Progenitor cell of endocrine pancreas (in vitro differentiated cells): ENCODE measurements around the gene CFDP1. TPM values are rescaled to one million over a fixed set of nuclear protein-coding genes. Genes with fewer than 3 reads are reported as not detected.

ENCODE experiments used
- DNase-seq: peaks from one replicate; pipeline ENCODE4 v3.0.0; 2021; ENCODE audit warnings: low spot score; ENCODE audit not compliant: unreplicated experiment
- H3K27ac Mint-ChIP-seq: 2 replicates; pipeline ENCODE4 v1.8.0; 2021; ENCODE audit warnings: mild to moderate bottlenecking, moderate library complexity, mixed read lengths
- H3K27me3 Mint-ChIP-seq: 2 replicates; pipeline ENCODE4 v1.8.0; 2021; ENCODE audit warnings: mixed read lengths
- H3K36me3 Mint-ChIP-seq: 2 replicates; pipeline ENCODE4 v1.8.0; 2022; ENCODE audit warnings: mixed read lengths; ENCODE audit not compliant: insufficient read depth
- H3K4me1 Mint-ChIP-seq: 2 replicates; pipeline ENCODE4 v1.8.0; 2021; ENCODE audit warnings: low read depth, mixed read lengths
- H3K4me3 Mint-ChIP-seq: 2 replicates; pipeline ENCODE4 v1.8.0; 2021; ENCODE audit warnings: low read depth, mild to moderate bottlenecking, moderate library complexity, mixed read lengths
- H3K9me3 Mint-ChIP-seq: 2 replicates; pipeline ENCODE4 v1.8.0; 2021; ENCODE audit warnings: low read depth, mixed read lengths
- total RNA-seq: library from RNA; stranded (reverse); gene quantifications from 2 replicates; pipeline ENCODE4 v1.2.1, GENCODE V29; 2021
- TF ChIP-seq, protein P1 (sequence below): fragments of 200-600 bp; sonication (generic); IDR thresholded peaks from one replicate; pipeline ENCODE4 v1.5.0; 2021; ENCODE audit warnings: antibody characterized with exemption, mild to moderate bottlenecking; ENCODE audit not compliant: unreplicated experiment

The CFDP1 gene
- total RNA-seq, 1 donor from 2014 or later, result 94.6 TPM

DNA sequence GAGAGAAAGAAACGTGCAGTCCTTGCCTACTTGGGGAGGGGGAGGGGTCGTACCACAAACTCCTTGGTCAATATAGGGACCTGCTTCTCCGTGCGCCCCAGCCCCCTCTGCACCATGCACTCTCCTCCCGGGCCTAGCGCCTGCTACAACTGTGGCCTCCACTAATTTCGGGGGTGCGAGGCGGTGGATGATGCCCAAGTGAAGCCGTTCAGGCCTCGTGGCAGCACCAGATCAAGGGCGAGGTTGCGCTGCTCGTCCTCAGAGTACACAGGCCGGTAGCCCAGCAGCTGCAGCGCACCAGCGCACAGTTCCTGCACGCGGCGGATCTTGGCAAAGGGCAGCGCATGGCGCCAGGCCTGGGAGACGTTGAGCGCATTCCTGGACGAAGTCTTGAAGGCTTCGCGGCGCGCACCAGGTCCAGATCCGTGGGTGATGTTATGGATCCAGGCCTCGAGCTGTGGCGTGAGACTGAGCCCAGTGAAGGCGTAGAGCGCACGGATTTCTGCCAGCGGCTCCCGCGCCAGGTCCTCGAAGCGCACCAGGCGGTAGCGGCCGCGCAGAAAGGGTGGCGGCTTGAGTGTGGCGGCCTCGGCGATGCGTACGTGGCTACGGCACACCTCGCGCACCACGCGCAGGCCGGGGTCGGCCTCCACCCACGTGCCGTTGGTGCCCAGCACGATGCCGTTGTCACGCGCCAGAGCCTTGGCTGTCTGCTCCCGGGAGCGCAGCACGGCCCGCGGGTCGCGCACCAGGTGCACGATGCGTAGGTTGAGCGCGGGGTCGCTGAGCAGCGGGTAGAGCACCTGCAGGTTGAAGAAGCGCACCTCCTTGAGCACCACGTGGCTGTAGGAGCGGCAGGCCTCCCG lies 45.4 kb upstream of the CFDP1 start:
- no peaks in the 10 kb centered on the region for H3K27me3 Mint-ChIP-seq

GRCh38 chr16:75477680-75478473 lies 44.6 kb upstream of the CFDP1 start:
- TF ChIP-seq, protein P1, sequence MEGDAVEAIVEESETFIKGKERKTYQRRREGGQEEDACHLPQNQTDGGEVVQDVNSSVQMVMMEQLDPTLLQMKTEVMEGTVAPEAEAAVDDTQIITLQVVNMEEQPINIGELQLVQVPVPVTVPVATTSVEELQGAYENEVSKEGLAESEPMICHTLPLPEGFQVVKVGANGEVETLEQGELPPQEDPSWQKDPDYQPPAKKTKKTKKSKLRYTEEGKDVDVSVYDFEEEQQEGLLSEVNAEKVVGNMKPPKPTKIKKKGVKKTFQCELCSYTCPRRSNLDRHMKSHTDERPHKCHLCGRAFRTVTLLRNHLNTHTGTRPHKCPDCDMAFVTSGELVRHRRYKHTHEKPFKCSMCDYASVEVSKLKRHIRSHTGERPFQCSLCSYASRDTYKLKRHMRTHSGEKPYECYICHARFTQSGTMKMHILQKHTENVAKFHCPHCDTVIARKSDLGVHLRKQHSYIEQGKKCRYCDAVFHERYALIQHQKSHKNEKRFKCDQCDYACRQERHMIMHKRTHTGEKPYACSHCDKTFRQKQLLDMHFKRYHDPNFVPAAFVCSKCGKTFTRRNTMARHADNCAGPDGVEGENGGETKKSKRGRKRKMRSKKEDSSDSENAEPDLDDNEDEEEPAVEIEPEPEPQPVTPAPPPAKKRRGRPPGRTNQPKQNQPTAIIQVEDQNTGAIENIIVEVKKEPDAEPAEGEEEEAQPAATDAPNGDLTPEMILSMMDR, result no peak
- no peaks in the 10 kb centered on the region for H3K36me3 Mint-ChIP-seq
- H3K9me3 Mint-ChIP-seq, result no peaks in the 10 kb centered on the region
- DNase-seq, result no peak
- no peak overlapping the region for H3K27ac Mint-ChIP-seq
- H3K27me3 Mint-ChIP-seq, result no peaks in the 10 kb centered on the region
- no peaks in the 10 kb centered on the region for H3K4me1 Mint-ChIP-seq
- no peak overlapping the region for H3K4me3 Mint-ChIP-seq

More for the DNA sequence above, 45.4 kb upstream of the CFDP1 start:
- H3K4me1 Mint-ChIP-seq, result no peaks in the 10 kb centered on the region
- H3K9me3 Mint-ChIP-seq, result no peaks in the 10 kb centered on the region
- TF ChIP-seq, protein P1, result no peak
- DNase-seq, result no peak
- H3K4me3 Mint-ChIP-seq, result no peak overlapping the region
- no peak overlapping the region for H3K27ac Mint-ChIP-seq
- H3K36me3 Mint-ChIP-seq, result no peaks in the 10 kb centered on the region

DNA sequence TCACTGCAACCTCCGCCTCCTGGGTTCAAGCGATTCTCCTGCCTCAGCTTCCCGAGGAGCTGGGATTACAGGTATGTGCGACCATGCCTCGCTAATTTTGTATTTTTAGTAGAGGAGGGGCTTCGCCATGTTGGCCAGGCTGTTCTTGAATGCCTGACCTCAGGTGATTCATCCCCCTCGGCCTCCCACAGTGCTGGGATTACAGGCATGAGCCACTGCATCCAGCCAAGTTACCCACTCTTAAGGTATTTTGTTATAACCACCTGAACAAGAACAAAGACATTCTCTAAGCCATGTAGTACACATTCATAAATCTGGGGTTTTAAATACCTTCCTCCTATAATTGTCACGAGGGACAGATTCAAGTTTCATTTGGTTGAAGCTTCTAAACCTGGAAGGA lies 43.5 kb upstream of the CFDP1 start:
- Mint-ChIP-seq H3K4me1 (no peaks in the 10 kb centered on the region), H3K36me3 (no peaks in the 10 kb centered on the region), H3K9me3 (no peaks in the 10 kb centered on the region), H3K4me3 (no peak overlapping the region), H3K27ac (no peak overlapping the region), H3K27me3 (no peaks in the 10 kb centered on the region)
- TF ChIP-seq, protein P1, result no peak
- DNase-seq, result no peak

DNA sequence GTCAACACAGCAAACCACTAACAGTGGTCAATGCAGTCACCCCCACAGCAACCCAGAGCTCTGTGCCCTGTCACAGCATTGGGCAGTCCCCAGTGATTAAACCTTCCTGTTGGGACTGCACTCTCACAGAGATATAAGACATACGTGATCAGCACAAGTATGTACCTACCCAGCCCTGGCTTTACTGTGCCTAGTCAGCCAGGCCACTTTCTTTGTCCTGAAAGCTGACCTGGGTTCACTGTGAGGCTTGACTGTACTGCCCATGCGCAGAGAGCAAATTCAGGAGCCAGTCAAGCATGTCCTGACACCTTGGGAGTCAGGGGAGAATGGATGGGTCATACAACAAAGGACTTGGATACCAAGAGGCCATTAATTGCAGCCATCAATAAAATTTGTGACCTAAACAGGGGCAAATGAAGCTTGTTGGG lies 42.1 kb upstream of the CFDP1 start:
- no peak for DNase-seq
- no peak overlapping the region for H3K27ac Mint-ChIP-seq
- H3K36me3 Mint-ChIP-seq, result no peaks in the 10 kb centered on the region
- H3K4me3 Mint-ChIP-seq, result no peak overlapping the region
- TF ChIP-seq, protein P1, result no peak
- no peaks in the 10 kb centered on the region for H3K27me3 Mint-ChIP-seq
- no peaks in the 10 kb centered on the region for H3K4me1 Mint-ChIP-seq
- H3K9me3 Mint-ChIP-seq, result no peaks in the 10 kb centered on the region
